Measurements from ENCODE around the gene PRPH2.

- no peak for TF ChIP-seq POLR2A (IDR thresholded peaks at IDR 0.05; ENCODE audit: low read depth, low read length)
- no peak for TF ChIP-seq PAX5 (IDR thresholded peaks at IDR 0.05; ENCODE audit: insufficient read depth, low read length, severe bottlenecking)
- TF ChIP-seq TAF1 (IDR thresholded peaks at IDR 0.05; ENCODE audit: low read depth, low read length) = no peak
These were observed 3.6 kb upstream of the PRPH2 start for GRCh38 chr6:42726026-42726425.
